Measurements from ENCODE around the gene COA6. TPM values are rescaled to one million over a fixed set of nuclear protein-coding genes. Genes with fewer than 3 reads are reported as not detected.

Gene COA6
- total and polyA plus RNA-seq, 10 donors, result 6.9 to 57.4 (median 18.5) TPM

DNA sequence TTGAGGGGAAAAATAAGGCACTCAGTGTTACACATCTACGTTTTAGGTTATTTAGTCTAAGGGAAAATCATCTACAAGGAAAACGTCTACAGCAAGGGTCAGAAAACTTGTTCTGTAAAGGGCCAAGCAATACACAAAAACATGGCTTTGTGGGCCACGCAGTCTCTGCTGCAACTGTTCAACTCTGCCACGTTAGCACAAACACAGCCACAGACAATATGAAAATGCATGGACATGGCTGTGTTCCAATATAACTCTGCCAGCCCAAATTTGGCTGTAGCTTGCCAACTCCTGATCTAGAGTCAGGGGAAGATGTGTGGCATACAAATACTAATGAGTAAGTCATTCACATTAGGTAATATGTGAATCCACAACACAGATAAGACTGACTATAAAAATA, 40.7 kb downstream of the COA6 start:
- Histone ChIP-seq H3K36me3 (peaks cover 0 to 98% (median 37%) of the 10 kb centered on the region in 6 donors), H3K9me3 (no peaks in the 10 kb centered on the region), H3K4me1 (no peaks in the 10 kb centered on the region), H3K27ac (no peak overlapping the region), H3K4me3 (no peak overlapping the region), H3K27me3 (replicated peaks in 1 of 7) (no peaks in the 10 kb centered on the region)
- DNase-seq, result no peak
- TF ChIP-seq POLR2A (IDR thresholded peaks at IDR 0.05), result no peak
- TF ChIP-seq POLR2AphosphoS5 (IDR thresholded peaks at IDR 0.05), result no peak
- no peak for TF ChIP-seq CTCF (IDR thresholded peaks at IDR 0.05 in 8 of 11, conservative IDR thresholded peaks at IDR 0.05 in 3 of 11)
- intact Hi-C loops (cut with DNase I; ENCODE audit: low total_unique reads), result no loop called here
- 85 to 94% (median 91%) methylated on average over 4 of the region's 4 CpGs for WGBS, 5 donors

GRCh38 chr1:234427950-234428646, 54.8 kb downstream of the COA6 start:
- intact Hi-C loops (cut with DNase I; ENCODE audit: low total_unique reads), result no loop called here
- TF ChIP-seq POLR2AphosphoS5 (IDR thresholded peaks at IDR 0.05) (no peak), POLR2A (IDR thresholded peaks at IDR 0.05) (no peak), CTCF (IDR thresholded peaks at IDR 0.05 in 8 of 11, conservative IDR thresholded peaks at IDR 0.05 in 3 of 11) (no peak)
- H3K9me3 ChIP-seq, result no peaks in the 10 kb centered on the region
- no peak overlapping the region for H3K27ac ChIP-seq
- no peaks in the 10 kb centered on the region for H3K4me1 ChIP-seq
- peaks cover 0 to 99% (median 52%) of the 10 kb centered on the region in 6 donors for H3K36me3 ChIP-seq
- DNase-seq, result no peak
- H3K27me3 ChIP-seq (replicated peaks in 1 of 7), result no peaks in the 10 kb centered on the region
- no peak overlapping the region for H3K4me3 ChIP-seq
- WGBS, 5 donors, result 85 to 94% (median 93%) methylated on average over 8 of the region's 8 CpGs

DNA sequence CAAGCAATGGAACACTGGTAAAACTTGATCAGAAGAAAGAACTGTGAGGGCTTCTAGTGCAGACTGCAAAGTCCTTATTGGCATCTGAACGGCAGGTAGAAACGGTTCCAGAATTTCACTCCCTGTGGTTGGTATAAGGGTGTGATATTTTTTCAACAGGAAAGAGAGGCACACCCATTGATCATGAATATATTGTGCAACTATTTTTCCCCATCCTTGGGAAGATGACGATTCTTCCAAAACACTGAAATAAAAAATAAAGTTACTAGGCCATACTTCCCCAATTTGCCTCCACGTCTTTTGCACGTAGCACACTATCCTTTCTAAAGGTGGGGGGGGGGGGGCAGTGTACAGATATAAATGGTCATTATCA, 56.2 kb downstream of the COA6 start:
- Histone ChIP-seq H3K27ac (no peak overlapping the region), H3K27me3 (replicated peaks in 1 of 7) (no peaks in the 10 kb centered on the region), H3K4me3 (no peak overlapping the region), H3K36me3 (peaks cover 0 to 99% (median 55%) of the 10 kb centered on the region in 6 donors), H3K9me3 (no peaks in the 10 kb centered on the region), H3K4me1 (no peaks in the 10 kb centered on the region)
- 64 to 80% (median 72%) methylated on average over 5 of the region's 5 CpGs for WGBS, 5 donors
- no peak for DNase-seq
- intact Hi-C loops (cut with DNase I; ENCODE audit: low total_unique reads), result no loop called here
- TF ChIP-seq POLR2AphosphoS5 (IDR thresholded peaks at IDR 0.05) (no peak), POLR2A (IDR thresholded peaks at IDR 0.05) (no peak), CTCF (IDR thresholded peaks at IDR 0.05 in 8 of 11, conservative IDR thresholded peaks at IDR 0.05 in 3 of 11) (no peak)

DNA sequence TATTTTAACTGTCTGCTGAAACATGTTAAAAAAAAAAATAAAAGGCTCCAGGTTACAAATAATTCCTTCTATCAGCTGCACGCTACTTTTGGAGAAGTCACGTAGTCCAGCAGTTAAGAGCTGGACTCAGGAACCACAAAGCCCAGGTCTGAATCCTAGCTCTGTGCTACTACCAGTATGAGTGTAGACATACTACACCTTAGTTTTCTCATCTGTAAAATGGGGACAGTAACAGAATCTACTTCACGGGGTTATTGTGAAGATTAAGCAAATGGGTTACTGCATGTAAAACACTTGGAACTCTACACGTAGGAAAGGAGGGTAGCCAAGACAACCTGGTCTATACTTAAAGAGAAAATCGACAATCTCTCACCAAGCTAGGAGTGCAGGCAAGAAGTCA, 57.4 kb downstream of the COA6 start:
- H3K4me3 ChIP-seq, result no peak overlapping the region
- no peaks in the 10 kb centered on the region for H3K27me3 ChIP-seq (replicated peaks in 1 of 7)
- no peaks in the 10 kb centered on the region for H3K4me1 ChIP-seq
- no peak for DNase-seq
- H3K27ac ChIP-seq, result no peak overlapping the region
- TF ChIP-seq POLR2A (IDR thresholded peaks at IDR 0.05), result no peak
- no peak for TF ChIP-seq CTCF (IDR thresholded peaks at IDR 0.05 in 8 of 11, conservative IDR thresholded peaks at IDR 0.05 in 3 of 11)
- no peak for TF ChIP-seq POLR2AphosphoS5 (IDR thresholded peaks at IDR 0.05)
- peaks cover 0 to 99% (median 55%) of the 10 kb centered on the region in 6 donors for H3K36me3 ChIP-seq
- no peaks in the 10 kb centered on the region for H3K9me3 ChIP-seq
- intact Hi-C loops (cut with DNase I; ENCODE audit: low total_unique reads), result no loop called here
- WGBS, 5 donors, result 93 to 99% (median 95%) methylated on average over 5 of the region's 5 CpGs
